WTC11 (cell line): Measurements from ENCODE around the gene CACNG3.

Experiments used
- CBFB ChIP-seq: sonication (generic); formaldehyde crosslinking; IDR thresholded peaks from 2 replicates; pipeline ENCODE4 v1.8.1; 2022; ENCODE audit warnings: mild to moderate bottlenecking, low read depth, missing genetic modification reagents
- MYBL2 ChIP-seq: sonication (generic); formaldehyde crosslinking; IDR thresholded peaks from 2 replicates; pipeline ENCODE4 v1.8.1; 2023; ENCODE audit warnings: mild to moderate bottlenecking, moderate library complexity, missing genetic modification reagents
- NR1H2 ChIP-seq: sonication (generic); formaldehyde crosslinking; IDR thresholded peaks from 2 replicates; pipeline ENCODE4 v1.9.0; 2021; ENCODE audit warnings: mild to moderate bottlenecking, moderate library complexity, missing genetic modification reagents
- NR2C2 ChIP-seq: sonication (generic); formaldehyde crosslinking; IDR thresholded peaks from 2 replicates; pipeline ENCODE4 v1.8.0; 2022; ENCODE audit warnings: mild to moderate bottlenecking, missing genetic modification reagents
- TP53 ChIP-seq: sonication (generic); formaldehyde crosslinking; IDR thresholded peaks from 2 replicates; pipeline ENCODE4 v1.8.1; 2023; ENCODE audit warnings: mild to moderate bottlenecking, missing genetic modification reagents
- ZBTB21 ChIP-seq: sonication (generic); formaldehyde crosslinking; IDR thresholded peaks from 2 replicates; pipeline ENCODE4 v1.8.1; 2023; ENCODE audit warnings: mild to moderate bottlenecking, missing genetic modification reagents, borderline replicate concordance
- ZNF423 ChIP-seq: fragments of 250-450 bp; sonication (Bioruptor Pico); IDR thresholded peaks from 2 replicates; pipeline ENCODE4 v2.1.2; 2022; ENCODE audit warnings: mild to moderate bottlenecking, moderate library complexity
- TF ChIP-seq, protein P1 (sequence below): fragments of 200-600 bp; IDR thresholded peaks from 2 replicates; pipeline ENCODE4 v1.8.0; 2022; ENCODE audit warnings: antibody characterized with exemption
- TF ChIP-seq, protein P2 (sequence below): fragments of 250-450 bp; sonication (Bioruptor Pico); IDR thresholded peaks from 2 replicates; pipeline ENCODE4 v2.1.2; 2022; ENCODE audit warnings: mild to moderate bottlenecking, moderate library complexity
- TF ChIP-seq, protein P3 (sequence below): sonication (generic); formaldehyde crosslinking; conservative IDR thresholded peaks from 2 replicates; pipeline ENCODE4 v1.8.1; 2022; ENCODE audit warnings: mild to moderate bottlenecking, missing genetic modification reagents
- TF ChIP-seq, protein P4 (sequence below): sonication (generic); formaldehyde crosslinking; IDR thresholded peaks from 2 replicates; pipeline ENCODE4 v1.8.0; 2022; ENCODE audit warnings: missing genetic modification reagents
- TF ChIP-seq, protein P5 (sequence below): sonication (generic); formaldehyde crosslinking; IDR thresholded peaks from 2 replicates; pipeline ENCODE4 v1.8.0; 2022; ENCODE audit warnings: mild to moderate bottlenecking, missing genetic modification reagents

DNA sequence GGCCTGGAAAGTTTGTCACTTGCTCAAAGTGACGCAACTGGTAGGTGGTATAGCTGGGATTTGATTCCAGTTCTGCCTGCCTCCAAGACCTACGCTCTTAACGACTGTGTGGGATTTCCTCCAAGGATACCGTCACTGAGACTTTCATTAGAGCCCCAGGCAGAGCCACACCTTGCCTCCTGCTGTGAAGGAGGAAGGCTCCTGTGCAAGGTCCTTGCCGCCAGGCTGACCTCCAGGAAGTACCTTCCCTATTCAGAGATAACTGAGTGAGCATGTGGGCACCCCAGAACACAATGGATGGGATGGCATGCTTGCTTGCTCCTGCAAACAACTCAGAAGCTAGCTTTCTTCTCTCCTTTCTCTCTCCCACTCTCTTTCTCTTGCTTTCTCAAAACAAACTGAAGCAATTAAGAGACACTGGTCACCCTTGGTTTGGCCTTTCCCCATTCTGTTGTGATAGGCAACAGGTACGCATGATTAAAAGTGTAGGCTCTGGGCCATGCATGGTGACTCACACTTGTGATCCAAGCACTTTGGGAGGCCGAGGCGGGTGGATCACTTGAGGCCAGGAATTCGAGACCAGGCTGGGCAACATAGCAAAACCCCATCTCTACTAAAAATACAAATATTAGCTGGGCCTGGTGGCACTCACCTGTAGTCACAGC, 30.7 kb downstream of the CACNG3 start:
- TF ChIP-seq, protein P1, sequence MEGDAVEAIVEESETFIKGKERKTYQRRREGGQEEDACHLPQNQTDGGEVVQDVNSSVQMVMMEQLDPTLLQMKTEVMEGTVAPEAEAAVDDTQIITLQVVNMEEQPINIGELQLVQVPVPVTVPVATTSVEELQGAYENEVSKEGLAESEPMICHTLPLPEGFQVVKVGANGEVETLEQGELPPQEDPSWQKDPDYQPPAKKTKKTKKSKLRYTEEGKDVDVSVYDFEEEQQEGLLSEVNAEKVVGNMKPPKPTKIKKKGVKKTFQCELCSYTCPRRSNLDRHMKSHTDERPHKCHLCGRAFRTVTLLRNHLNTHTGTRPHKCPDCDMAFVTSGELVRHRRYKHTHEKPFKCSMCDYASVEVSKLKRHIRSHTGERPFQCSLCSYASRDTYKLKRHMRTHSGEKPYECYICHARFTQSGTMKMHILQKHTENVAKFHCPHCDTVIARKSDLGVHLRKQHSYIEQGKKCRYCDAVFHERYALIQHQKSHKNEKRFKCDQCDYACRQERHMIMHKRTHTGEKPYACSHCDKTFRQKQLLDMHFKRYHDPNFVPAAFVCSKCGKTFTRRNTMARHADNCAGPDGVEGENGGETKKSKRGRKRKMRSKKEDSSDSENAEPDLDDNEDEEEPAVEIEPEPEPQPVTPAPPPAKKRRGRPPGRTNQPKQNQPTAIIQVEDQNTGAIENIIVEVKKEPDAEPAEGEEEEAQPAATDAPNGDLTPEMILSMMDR = no peak
- TF ChIP-seq, protein P2, sequence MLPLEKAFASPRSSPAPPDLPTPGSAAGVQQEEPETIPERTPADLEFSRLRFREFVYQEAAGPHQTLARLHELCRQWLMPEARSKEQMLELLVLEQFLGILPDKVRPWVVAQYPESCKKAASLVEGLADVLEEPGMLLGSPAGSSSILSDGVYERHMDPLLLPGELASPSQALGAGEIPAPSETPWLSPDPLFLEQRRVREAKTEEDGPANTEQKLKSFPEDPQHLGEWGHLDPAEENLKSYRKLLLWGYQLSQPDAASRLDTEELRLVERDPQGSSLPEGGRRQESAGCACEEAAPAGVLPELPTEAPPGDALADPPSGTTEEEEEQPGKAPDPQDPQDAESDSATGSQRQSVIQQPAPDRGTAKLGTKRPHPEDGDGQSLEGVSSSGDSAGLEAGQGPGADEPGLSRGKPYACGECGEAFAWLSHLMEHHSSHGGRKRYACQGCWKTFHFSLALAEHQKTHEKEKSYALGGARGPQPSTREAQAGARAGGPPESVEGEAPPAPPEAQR = no peak
- TF ChIP-seq ZBTB21 (CRISPR knock-in tag) = no peak
- TF ChIP-seq MYBL2 (CRISPR knock-in tag) = no peak
- TF ChIP-seq, protein P3, sequence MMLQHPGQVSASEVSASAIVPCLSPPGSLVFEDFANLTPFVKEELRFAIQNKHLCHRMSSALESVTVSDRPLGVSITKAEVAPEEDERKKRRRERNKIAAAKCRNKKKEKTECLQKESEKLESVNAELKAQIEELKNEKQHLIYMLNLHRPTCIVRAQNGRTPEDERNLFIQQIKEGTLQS (CRISPR knock-in tag) = no peak
- TF ChIP-seq NR1H2 = no peak
- no peak for TF ChIP-seq ZNF423 (CRISPR knock-in tag)
- TF ChIP-seq TP53 = no peak
- TF ChIP-seq CBFB (CRISPR knock-in tag) = no peak
- TF ChIP-seq, protein P4, sequence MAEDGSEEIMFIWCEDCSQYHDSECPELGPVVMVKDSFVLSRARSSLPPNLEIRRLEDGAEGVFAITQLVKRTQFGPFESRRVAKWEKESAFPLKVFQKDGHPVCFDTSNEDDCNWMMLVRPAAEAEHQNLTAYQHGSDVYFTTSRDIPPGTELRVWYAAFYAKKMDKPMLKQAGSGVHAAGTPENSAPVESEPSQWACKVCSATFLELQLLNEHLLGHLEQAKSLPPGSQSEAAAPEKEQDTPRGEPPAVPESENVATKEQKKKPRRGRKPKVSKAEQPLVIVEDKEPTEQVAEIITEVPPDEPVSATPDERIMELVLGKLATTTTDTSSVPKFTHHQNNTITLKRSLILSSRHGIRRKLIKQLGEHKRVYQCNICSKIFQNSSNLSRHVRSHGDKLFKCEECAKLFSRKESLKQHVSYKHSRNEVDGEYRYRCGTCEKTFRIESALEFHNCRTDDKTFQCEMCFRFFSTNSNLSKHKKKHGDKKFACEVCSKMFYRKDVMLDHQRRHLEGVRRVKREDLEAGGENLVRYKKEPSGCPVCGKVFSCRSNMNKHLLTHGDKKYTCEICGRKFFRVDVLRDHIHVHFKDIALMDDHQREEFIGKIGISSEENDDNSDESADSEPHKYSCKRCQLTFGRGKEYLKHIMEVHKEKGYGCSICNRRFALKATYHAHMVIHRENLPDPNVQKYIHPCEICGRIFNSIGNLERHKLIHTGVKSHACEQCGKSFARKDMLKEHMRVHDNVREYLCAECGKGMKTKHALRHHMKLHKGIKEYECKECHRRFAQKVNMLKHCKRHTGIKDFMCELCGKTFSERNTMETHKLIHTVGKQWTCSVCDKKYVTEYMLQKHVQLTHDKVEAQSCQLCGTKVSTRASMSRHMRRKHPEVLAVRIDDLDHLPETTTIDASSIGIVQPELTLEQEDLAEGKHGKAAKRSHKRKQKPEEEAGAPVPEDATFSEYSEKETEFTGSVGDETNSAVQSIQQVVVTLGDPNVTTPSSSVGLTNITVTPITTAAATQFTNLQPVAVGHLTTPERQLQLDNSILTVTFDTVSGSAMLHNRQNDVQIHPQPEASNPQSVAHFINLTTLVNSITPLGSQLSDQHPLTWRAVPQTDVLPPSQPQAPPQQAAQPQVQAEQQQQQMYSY (CRISPR knock-in tag) = no peak
- TF ChIP-seq NR2C2 (CRISPR knock-in tag) = no peak
- TF ChIP-seq, protein P5, sequence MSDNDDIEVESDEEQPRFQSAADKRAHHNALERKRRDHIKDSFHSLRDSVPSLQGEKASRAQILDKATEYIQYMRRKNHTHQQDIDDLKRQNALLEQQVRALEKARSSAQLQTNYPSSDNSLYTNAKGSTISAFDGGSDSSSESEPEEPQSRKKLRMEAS = no peak
